Activated CD4-positive, CD25-positive, alpha-beta regulatory T cell treated with anti-CD3 and anti-CD28 coated beads, Interleukin-2, amount 50 U/mL, for 16 hours (primary cell): ENCODE results near the gene TCERG1.

Source experiments
- DNase-seq: peaks from one replicate; pipeline ENCODE4 v3.0.0-alpha.2; 2020; ENCODE audit warnings: low read depth, low spot score

Gene TCERG1

DNA sequence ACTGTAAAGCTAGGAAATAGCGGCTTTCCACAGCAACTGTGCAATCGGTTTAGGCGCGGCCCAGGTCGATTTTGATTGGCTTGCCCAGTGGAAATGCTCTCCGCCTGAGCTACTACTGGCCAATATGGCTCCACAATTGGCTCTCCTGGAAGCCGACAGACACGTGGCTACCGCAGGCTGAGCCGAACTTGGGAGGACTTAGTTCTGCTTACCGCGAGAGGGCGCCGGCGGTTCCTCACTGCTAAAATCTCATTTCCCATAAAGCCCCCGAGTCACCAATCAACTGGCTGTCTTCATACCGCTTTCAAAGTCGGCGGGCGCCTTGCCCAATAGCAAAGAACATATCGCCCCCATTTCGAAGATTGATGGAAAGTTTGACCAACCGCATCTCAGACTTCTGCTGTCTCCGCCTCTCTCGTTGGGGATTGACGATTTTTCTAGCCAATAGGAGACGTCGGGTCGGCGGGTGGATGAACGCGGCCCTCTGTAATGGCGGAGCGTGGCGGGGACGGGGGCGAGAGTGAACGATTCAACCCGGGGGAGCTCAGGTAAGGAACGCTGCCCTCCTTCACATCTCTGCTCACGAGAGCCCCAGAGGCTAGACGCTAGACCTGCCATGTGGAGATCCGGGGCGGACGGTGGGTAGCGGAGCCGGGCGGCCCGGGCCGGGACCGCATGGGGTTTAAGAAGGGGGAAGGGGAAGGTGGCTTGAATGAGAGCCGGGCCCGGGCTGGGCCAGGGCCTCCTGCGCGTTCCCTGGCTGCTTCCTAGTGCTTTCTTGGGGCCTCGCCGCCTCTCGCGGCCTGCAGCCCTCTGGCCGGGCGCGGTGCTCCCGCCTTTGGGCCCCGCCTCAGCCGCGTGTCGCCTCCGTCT lies at the start of gene TCERG1:
TCERG1 (plus strand) TSS at position 473 of the 873 bp plus-strand sequence; CDS start at position 490, 17 bp downstream.
- peak; percentile 94 for DNase-seq

DNA sequence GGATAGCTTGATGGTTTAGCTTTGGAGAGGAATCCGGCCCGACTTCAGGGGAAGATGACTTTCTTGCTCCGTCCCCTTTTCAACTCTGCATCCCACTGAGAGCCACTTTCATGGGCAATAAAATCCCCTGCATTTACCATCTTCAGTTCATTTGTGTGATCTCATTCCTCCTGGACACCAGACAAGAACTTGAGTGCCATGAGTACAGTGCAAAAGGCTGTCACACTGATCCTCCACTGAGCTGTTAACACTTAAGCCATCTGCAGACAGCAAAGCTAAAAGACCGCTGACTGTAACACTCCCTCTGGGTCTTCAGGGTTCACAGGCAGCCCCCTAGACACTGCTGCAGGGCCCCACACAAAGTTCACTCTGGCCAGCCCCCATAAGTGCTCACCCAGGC lies 48.3 kb upstream of the TCERG1 start:
- DNase-seq: no peak

- no peak for DNase-seq
These were observed 47.7 kb upstream of the TCERG1 start for GRCh38 chr5:146399481-146399880.

DNA sequence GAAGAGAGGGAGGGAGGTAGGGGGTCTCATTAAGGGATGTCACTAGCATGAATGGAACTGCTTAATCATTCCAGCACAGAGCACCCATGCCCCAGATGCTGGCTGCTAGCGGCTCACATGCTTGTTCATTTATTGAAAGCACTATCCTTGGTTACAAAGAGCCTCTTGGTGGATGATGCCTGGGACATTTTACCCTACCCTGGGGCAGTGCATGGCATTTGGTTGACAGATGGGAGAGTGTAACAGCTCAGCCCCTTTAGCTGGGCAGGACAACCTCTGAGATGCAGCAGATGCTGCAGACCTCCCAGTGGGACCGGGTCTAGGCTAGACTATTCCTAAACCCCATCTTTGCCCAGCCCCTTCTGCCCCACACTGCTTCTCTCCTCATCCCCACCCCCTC lies 46.9 kb upstream of the TCERG1 start:
- no peak for DNase-seq

DNA sequence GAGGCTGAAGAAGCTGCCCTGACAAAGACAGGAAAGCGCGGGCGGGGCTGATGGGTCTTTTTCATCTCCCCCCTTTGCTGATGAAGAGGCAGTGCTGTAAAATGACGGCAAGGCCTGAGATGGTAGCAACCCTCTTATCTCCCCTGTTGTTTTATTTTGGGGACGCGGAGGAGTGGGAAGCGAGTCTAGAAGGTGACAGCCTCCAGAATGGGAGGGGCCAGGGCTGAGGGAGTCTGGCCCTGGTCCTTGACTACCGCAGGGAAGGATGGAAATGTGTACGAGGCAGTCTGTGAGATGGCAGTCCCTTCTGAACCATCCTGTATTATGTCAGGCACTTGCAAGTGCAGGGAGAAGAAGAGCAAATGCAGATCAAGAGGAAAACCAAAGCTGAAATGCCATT lies 46.1 kb upstream of the TCERG1 start:
- no peak for DNase-seq

- no peak for DNase-seq
These were observed 44.2 kb upstream of the TCERG1 start for GRCh38 chr5:146402949-146403348.

DNA sequence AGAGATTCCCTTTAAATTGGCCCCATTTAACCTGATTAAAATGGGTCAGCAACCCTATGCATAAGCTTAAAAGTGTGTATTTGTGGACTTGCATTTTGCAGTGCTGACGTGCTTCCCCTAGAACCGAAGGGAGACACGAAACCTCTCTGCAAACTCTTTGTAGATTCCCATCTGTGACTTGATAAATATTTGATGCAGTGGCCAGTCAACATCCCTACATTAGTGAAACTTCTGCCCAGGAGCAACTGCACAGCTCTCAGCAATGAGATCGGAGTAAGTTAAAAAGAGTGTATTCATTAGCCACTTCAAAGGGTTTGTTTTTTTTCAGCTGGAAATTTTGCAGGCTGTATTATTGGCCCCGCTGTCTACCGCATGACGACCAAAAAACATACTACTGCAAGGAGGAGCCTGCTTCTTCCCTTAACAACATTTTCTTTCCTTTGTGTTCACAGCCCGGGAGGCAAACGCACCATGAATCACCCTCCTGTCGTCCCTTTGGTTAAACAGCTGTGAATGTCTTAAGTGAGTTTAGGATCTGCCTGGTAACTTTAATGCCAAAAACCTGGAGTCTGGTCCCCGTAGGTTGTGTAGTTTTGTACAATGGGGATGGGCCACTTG lies 38.0 kb upstream of the TCERG1 start:
- DNase-seq: no peak

GRCh38 chr5:146410272-146410671 lies 36.9 kb upstream of the TCERG1 start:
- no peak for DNase-seq

DNA sequence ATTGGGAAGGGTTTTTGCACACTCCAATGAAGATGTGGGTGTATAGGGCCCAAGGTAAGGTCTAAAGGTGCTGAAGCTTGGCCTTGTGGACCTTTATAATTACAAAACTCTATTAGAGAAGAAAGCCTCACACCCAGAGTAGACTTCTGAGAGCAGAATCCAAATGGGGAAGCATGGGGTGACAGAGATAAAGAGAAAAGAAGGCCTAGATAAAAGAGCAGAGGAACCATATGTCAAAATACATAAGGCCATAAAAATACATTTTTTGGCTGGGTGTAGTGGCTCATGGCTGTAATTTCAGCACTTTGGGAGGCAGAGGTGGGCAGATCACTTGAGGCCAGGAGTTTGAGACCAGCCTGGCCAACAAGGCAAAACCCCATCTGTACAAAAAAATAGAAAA lies 27.4 kb upstream of the TCERG1 start:
- no peak for DNase-seq

DNA sequence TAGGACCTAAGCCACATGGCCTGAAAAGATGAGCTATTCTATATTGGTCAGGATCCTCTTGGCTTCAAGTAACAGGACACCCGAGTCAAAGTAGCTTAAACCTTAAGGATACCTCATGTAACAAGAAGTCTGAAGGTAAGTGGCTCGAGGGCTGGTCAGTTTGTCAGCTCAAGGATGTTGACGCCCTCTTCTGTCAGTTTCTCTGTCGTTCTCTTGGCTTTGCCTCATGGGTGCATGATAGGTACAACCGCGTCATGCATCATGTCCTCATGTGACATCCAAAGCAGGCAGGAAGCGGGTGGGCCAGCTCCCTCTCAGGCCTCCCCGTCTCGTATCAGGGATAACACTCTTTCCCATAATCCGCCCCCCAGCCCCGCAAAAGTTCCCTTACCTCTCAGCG lies 22.1 kb upstream of the TCERG1 start:
- no peak for DNase-seq

GRCh38 chr5:146426305-146426704 lies 20.8 kb upstream of the TCERG1 start:
- no peak for DNase-seq

GRCh38 chr5:146426853-146427618 lies 20.1 kb upstream of the TCERG1 start:
- DNase-seq: no peak

DNA sequence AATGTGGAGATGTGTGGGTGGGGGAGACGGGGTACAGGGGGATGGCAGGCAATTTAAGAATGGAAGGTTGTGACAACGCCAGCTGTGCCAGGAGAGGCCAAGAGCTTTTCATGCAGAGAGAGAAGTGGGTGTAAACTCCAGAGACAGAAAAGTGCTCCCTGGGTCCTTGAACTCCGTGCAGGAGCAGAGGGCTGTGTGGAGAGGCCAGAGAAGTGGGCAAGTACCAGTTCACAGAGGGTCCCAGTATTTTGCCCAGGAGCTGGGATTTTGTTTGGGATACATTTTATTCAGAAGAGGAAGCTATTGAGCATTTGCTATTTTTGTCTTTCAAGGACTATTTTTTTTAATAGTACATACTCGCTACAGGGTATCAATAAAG lies 19.5 kb upstream of the TCERG1 start:
- DNase-seq: no peak

- no peak for DNase-seq
These were observed 18.5 kb upstream of the TCERG1 start for GRCh38 chr5:146428658-146429057.

GRCh38 chr5:146440353-146440752 lies 6.8 kb upstream of the TCERG1 start:
- DNase-seq: no peak

DNA sequence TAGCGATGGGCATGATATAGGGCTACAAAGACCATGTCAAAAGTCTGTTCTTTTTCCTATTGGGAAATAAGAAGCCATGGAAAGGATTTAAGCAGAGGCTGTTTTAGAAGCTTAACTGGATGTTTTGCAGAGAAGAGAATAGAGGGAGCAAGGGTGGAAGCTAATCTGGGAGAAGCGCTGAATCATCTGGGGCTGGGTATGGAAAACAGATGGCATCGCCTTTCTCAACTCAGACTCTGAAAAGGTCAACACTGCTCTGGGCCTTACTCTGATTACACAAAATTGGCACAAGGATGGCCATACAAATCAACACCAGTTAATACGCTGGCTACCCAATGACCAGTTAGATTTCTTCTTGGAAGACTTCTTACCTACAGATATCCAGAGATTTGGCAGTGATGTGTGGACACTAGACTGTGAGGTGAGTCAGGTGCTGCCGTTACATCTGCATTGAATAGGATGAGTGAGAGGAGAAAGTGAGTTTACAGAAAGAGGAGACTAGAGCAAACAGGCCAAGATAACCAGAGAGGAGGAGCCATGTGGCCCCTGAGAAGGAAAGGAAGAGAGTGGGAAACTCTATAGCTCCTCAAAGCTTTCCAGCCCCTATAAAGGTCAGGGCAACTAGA lies 6.2 kb upstream of the TCERG1 start:
- no peak for DNase-seq

DNA sequence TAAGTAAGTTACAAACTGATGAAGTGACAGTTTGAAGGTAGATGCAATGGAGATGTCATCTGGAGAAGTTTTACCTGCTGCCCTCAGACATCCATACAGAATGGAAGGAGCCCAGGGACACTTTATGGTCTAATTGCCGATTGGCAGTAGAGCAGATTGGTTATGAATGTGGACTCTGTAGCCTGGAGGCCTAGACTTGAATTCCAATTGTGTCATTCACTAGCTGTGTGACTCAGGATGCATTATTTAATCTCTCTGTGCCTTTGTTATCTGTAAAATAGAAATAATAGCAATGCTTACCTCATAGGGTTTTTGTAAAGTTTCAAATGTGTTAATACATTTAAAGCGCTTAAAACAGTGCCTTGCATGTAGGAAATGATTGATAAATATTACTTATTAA lies 5.2 kb upstream of the TCERG1 start:
- DNase-seq: no peak

GRCh38 chr5:146447734-146448380 lies 724 bp downstream of the TCERG1 start:
- no peak for DNase-seq

GRCh38 chr5:146448783-146449519 lies 1.8 kb downstream of the TCERG1 start:
- no peak for DNase-seq

- DNase-seq: no peak
These were observed 2.9 kb downstream of the TCERG1 start for GRCh38 chr5:146450002-146450401.

GRCh38 chr5:146451411-146451810 lies 4.3 kb downstream of the TCERG1 start:
- no peak for DNase-seq
